Spleen (tissue), 11 donors: ENCODE results near the gene LRRC72. TPM values are rescaled to one million over a fixed set of nuclear protein-coding genes. Genes with fewer than 3 reads are reported as not detected.

Experiments used
- DNase-seq: peaks from one replicate; pipeline ENCODE4 v3.0.0-alpha.2; 2020
- H3K27ac ChIP-seq, 8 donors: fragments of 200-600 bp; sonication (generic) in 7 of 8; 1 replicate in 4 of 8; 2 replicates in 4 of 8; pipeline versions ENCODE4 v1.5.0 to v1.8.0; 2016 to 2021; ENCODE audit warnings: inconsistent platforms in 4 of 8, mild to moderate bottlenecking in 4 of 8, moderate library complexity in 1 of 8
- H3K27me3 ChIP-seq, 7 donors: fragments of 200-600 bp; sonication (generic) in 6 of 7; replicated peaks in 1 of 7; 1 replicate in 4 of 7; 2 replicates in 3 of 7; pipeline versions ENCODE4 v1.5.0 to v1.8.0; 2016 to 2021; ENCODE audit warnings: inconsistent platforms in 3 of 7, mild to moderate bottlenecking in 1 of 7
- H3K36me3 ChIP-seq, 6 donors: fragments of 200-600 bp; sonication (generic) in 5 of 6; 1 replicate in 4 of 6; 2 replicates in 2 of 6; pipeline versions ENCODE4 v1.5.0 to v1.8.0; 2016 to 2021; ENCODE audit warnings: inconsistent platforms in 2 of 6
- H3K4me1 ChIP-seq, 6 donors: fragments of 200-600 bp; sonication (generic) in 5 of 6; 1 replicate in 3 of 6; 2 replicates in 3 of 6; pipeline versions ENCODE4 v1.5.0 to v1.8.0; 2016 to 2021; ENCODE audit warnings: inconsistent platforms in 3 of 6
- H3K4me3 ChIP-seq, 8 donors: fragments of 200-600 bp; sonication (generic) in 7 of 8; 1 replicate in 4 of 8; 2 replicates in 4 of 8; pipeline versions ENCODE4 v1.5.0 to v1.8.0; 2016 to 2021; ENCODE audit warnings: inconsistent platforms in 4 of 8, mild to moderate bottlenecking in 4 of 8, moderate library complexity in 2 of 8
- H3K9me3 ChIP-seq, 8 donors: fragments of 200-600 bp; sonication (generic) in 7 of 8; 1 replicate in 4 of 8; 2 replicates in 4 of 8; pipeline versions ENCODE4 v1.5.0 to v1.8.0; 2016 to 2021; ENCODE audit warnings: inconsistent platforms in 4 of 8
- POLR2A ChIP-seq, 3 donors: fragments of 450-650 bp; IDR thresholded peaks; one replicate each; pipeline ENCODE4 v1.5.1; 2017; ENCODE audit warnings: antibody characterized with exemption in 3 of 3, mild to moderate bottlenecking in 1 of 3
- POLR2AphosphoS5 ChIP-seq, 3 donors: sonication (generic); formaldehyde crosslinking; IDR thresholded peaks; one replicate each; pipeline ENCODE4 v1.5.1; 2017; ENCODE audit warnings: antibody characterized with exemption in 3 of 3
- WGBS, 5 donors: extraction: QIAGEN DNeasy Blood & Tissue Kit in 3 of 5; methylation state at CpG; one replicate each; pipeline versions ENCODE4 v1.1.5 to v1.1.7; 2013 to 2018; 5-methylcytosine and 5-hydroxymethylcytosine counted together
- intact Hi-C: fragments of 100-400 bp; cut with DNase I; formaldehyde crosslinking; loops from one replicate; pipeline ENCODE4 v1.15.0; 2023; ENCODE audit warnings: low total_unique reads
- polyA plus RNA-seq, 3 donors: library from polyadenylated mRNA; stranded (reverse); fragments of 200-250 nt; gene quantifications; one replicate each; pipeline ENCODE4 v1.2.1, GENCODE V29; 2013
- total RNA-seq, 7 donors: library from RNA; depleted of rRNA in 3 of 7; stranded (reverse); fragments of >200 nt in 3 of 7; fragmentation: NEBNext Ultra II Directional in 4 of 7; extraction: Animal tissue kit (Norgen Biotek cat#: 25700) in 4 of 7; gene quantifications; one replicate each; pipeline versions ENCODE4 v1.1.0 to v1.2.1, GENCODE V29; 2016 to 2021
- TF ChIP-seq, protein P1 (sequence below), 11 experiments: fragments of 200-600 bp in 7 of 11; fragments of 450-650 bp in 4 of 11; sonication (generic) in 4 of 11; IDR thresholded peaks in 8 of 11; conservative IDR thresholded peaks in 3 of 11; 1 replicate in 7 of 11; 2 replicates in 4 of 11; pipeline versions ENCODE4 v1.4.0 to v1.8.0; 2016 to 2021; ENCODE audit warnings: antibody characterized with exemption in 11 of 11, inconsistent platforms in 4 of 11, mild to moderate bottlenecking in 1 of 11
- donor health status: healthy with polysubstance abuse.
- donor health status: DM: no; HTN: no; CAD: no; lungs with moderate emphysema.
- donor health status: DM: no; HTN: no; CAD: no.
- donor health status: Bipolar disorder and iron deficiency.
- donor health status: healthy.
- donor health status: DM: no; HTN: no; CAD: no.
- donor health status: DM: yes; HTN: yes; CAD: no.

The LRRC72 gene
- total and polyA plus RNA-seq, 10 donors, result not detected

GRCh38 chr7:16583834-16584233 lies 57.2 kb downstream of the LRRC72 start:
- DNase-seq, result no peak
- Histone ChIP-seq H3K4me3 (no peak overlapping the region), H3K9me3 (no peaks in the 10 kb centered on the region), H3K27ac (no peak overlapping the region), H3K36me3 (no peaks in the 10 kb centered on the region), H3K27me3 (peaks cover 0 to 4% (median 0%) of the 10 kb centered on the region in 7 donors), H3K4me1 (no peaks in the 10 kb centered on the region)
- WGBS, 5 donors, result 90 to 93% (median 92%) methylated on average over 6 to 7 of the region's 7 CpGs
- TF ChIP-seq POLR2A (IDR thresholded peaks at IDR 0.05) (no peak), POLR2AphosphoS5 (IDR thresholded peaks at IDR 0.05) (no peak)
- TF ChIP-seq, protein P1, sequence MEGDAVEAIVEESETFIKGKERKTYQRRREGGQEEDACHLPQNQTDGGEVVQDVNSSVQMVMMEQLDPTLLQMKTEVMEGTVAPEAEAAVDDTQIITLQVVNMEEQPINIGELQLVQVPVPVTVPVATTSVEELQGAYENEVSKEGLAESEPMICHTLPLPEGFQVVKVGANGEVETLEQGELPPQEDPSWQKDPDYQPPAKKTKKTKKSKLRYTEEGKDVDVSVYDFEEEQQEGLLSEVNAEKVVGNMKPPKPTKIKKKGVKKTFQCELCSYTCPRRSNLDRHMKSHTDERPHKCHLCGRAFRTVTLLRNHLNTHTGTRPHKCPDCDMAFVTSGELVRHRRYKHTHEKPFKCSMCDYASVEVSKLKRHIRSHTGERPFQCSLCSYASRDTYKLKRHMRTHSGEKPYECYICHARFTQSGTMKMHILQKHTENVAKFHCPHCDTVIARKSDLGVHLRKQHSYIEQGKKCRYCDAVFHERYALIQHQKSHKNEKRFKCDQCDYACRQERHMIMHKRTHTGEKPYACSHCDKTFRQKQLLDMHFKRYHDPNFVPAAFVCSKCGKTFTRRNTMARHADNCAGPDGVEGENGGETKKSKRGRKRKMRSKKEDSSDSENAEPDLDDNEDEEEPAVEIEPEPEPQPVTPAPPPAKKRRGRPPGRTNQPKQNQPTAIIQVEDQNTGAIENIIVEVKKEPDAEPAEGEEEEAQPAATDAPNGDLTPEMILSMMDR (IDR thresholded peaks at IDR 0.05 in 8 of 11, conservative IDR thresholded peaks at IDR 0.05 in 3 of 11), result no peak
- intact Hi-C loops, result no loop called here

- intact Hi-C loops, result no loop called here
- Histone ChIP-seq H3K27ac (no peak overlapping the region), H3K4me1 (no peaks in the 10 kb centered on the region), H3K27me3 (peaks cover 0 to 4% (median 0%) of the 10 kb centered on the region in 7 donors), H3K9me3 (no peaks in the 10 kb centered on the region), H3K36me3 (no peaks in the 10 kb centered on the region), H3K4me3 (no peak overlapping the region)
- no peak for DNase-seq
- WGBS, 5 donors, result 92 to 96% (median 95%) methylated on average over 14 to 17 of the region's 17 CpGs
- TF ChIP-seq POLR2A (IDR thresholded peaks at IDR 0.05), result no peak
- TF ChIP-seq, protein P1 (IDR thresholded peaks at IDR 0.05 in 8 of 11, conservative IDR thresholded peaks at IDR 0.05 in 3 of 11), result no peak
- no peak for TF ChIP-seq POLR2AphosphoS5 (IDR thresholded peaks at IDR 0.05)
Measured at GRCh38 chr7:16585540-16585939, 58.9 kb downstream of the LRRC72 start.

DNA sequence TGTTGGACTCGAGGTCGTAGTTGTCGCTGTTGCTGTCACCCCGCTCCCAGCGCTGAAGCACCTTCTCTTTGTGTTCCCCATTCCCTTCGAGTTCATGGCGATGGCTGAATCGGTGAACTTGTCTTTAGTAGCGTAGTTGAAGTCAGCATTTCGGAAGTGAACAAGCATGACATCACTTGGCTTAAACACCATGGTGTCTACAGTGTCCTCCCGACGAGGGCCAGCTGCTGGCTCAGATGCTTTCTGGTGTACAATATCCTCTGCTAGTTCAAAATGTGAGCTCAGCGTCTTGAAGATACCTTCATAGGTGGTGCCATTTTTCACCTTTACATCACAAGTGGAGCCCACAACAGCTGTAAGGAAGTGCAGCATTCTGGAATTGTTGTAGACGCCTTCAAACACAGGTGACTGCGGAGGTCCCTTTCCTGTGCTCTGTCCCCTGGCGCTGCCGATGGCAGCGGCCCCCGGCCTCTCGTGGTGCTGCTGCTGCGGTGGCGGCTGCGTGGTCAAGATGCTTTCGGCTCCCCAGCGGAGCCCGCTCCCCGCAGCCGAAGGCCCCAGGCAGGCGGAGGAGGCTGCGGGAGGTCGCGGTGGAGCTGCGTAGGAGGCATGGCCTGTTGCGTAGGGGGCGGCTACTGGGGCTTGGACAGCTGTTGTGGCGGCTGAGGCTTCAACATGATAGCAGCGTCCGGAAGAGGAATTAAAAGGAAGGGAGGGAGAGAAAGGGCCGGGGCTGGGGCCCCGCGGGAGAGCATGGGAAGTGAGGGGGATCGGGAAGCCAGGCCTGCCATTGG lies 59.7 kb downstream of the LRRC72 start:
- H3K27ac ChIP-seq, result no peak overlapping the region
- DNase-seq, result no peak
- H3K4me1 ChIP-seq, result no peaks in the 10 kb centered on the region
- no peaks in the 10 kb centered on the region for H3K36me3 ChIP-seq
- 70 to 93% (median 78%) methylated on average over 36 to 42 of the region's 42 CpGs for whole genome bisulfite sequencing, 5 donors
- peaks cover 0 to 4% (median 0%) of the 10 kb centered on the region in 7 donors for H3K27me3 ChIP-seq
- no peak for TF ChIP-seq POLR2AphosphoS5 (IDR thresholded peaks at IDR 0.05)
- no peak overlapping the region for H3K4me3 ChIP-seq
- intact Hi-C loops, result no loop called here
- no peaks in the 10 kb centered on the region for H3K9me3 ChIP-seq

DNA sequence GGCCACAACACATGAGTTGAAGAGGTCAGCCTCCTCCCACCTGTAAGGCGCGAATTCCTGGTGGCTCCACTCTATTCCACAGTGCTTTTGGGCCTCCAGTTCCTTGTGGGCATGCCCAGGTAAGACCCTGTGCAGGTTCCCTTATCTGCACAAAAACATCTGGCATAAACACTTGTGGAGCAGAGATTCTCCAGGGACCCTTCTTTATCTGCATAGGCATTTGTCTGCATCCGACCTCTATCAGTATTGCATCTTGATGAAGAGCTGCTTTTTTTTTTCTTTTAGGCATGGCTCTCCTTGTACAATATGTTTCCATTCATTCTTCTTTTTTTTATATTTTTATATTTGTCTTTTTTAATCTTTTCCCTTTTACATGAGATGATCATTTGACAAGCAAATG lies 60.5 kb downstream of the LRRC72 start:
- intact Hi-C loops, result no loop called here
- Histone ChIP-seq H3K36me3 (no peaks in the 10 kb centered on the region), H3K27me3 (peaks cover 0 to 4% (median 0%) of the 10 kb centered on the region in 7 donors), H3K9me3 (no peaks in the 10 kb centered on the region), H3K27ac (no peak overlapping the region), H3K4me3 (no peak overlapping the region), H3K4me1 (no peaks in the 10 kb centered on the region)
- no peak for TF ChIP-seq POLR2A (IDR thresholded peaks at IDR 0.05)
- TF ChIP-seq, protein P1 (IDR thresholded peaks at IDR 0.05 in 8 of 11, conservative IDR thresholded peaks at IDR 0.05 in 3 of 11), result no peak
- no peak for TF ChIP-seq POLR2AphosphoS5 (IDR thresholded peaks at IDR 0.05)
- WGBS, 5 donors, result 83 to 92% (median 90%) methylated on average over 3 of the region's 3 CpGs
- no peak for DNase-seq
